SHP77 (cell line): ENCODE data around the gene NEUROD2.
"Not testable (repeated sequence)": the region's sequence is repeated elsewhere in the genome, so short reads cannot be mapped to it uniquely, and the experiment has no call there.

Experiments used
- DNase-seq, 2 experiments: peaks; one replicate each; lab custom pipeline; 2025; lab: John Stamatoyannopoulos, UW

Gene NEUROD2

DNA sequence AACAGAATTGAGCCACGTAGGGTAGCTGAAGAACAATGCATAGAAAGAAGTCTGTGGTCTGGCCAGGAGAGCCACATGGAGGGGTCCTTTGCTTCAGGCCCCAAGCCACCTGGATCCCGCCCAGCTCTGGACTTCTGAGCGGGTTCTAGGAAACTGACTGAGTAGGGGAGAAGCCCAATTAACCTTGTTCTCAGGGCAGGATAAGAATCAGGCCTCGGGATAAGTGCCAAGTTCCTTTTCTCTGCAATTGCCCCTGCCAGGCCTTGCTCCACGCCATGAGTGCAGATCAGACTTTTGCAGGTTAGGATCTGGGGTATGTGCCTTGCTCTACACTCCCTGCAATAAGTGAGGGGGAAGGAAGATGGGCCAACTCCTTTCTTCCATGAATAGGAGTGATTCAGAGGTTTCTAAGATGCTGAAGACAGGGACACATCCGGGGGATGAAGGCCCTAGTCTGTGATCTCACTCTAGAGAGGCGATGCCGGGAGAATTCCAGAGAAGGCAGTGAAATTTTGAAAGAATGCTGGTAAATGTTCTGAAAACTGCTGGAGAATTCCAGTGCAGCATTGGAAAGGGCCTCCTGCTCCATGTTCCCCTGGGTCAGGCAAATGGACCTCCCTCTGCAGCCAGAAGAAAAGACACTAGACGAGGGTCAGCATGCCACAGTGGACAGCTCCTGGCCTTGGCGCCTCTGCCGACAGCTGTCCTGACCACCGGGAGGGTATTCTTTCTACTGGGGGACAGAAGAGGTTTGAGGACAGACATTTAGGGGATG lies 5.8 kb downstream of the NEUROD2 start:
- DNase-seq, result no peak

DNA sequence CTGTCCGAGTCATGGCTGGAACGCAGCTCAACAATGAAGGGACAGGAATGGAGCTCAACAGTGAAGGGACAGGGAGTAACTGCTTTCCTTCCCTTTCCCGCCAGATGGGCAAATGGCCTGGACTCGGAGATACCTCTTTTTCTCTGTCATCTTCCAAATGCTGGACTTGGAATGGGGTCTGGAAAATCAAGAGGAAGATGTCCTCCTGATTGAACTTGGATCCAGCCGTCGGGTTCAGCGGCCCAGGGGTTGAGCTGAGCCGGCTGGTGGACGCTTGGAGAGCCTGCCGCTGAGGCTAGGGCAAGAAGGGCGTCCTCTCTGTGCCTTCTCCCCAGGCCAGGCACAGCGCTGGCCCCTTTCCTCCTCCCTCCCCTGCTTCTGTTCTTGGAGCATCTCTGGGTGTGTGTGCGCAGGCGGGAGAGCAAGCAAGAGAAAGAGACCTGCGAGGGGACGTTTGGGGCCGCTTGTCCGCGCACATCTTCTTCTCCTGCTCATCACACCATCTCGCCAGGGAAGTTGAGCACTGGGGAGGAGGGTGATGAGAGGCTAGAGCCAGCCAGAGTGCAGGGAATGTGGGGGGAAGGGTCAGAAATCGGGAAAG lies 6.6 kb downstream of the NEUROD2 start:
- no peak for DNase-seq

DNA sequence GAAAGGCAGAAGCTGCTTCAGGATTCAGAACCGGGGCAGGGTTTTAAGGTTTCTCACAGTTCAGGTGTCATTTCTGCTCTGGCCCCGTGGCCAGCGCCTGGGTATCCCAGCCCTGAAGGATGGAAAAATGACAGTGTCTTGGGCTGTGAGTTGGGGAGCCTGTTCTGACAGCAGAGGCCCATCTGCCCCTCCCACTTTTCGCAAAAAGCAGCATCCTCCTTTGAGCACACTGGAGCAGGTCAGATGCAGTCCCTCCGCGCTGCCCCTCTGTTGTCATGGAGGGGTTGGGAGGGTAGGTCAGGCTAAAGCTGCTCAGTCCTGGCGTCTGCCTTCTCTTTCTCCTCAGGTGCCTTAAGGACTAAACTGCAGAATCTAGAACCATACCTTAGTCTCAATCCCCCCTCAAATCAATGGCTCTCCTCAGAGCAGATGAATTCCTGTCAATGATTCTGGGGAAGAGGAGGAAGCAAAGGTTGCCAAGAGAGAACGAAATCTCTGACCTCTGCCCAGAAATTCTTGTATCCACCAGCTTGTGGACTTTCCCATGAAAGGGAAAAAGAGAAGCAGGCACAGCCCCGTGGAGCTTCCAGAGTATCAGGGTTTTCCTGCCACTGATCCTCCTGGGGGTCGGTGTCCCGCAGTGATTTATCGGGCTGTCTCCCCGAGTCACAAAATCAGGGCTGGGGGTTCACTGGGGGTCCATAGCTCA lies 7.3 kb downstream of the NEUROD2 start:
- DNase-seq, result no peak

DNA sequence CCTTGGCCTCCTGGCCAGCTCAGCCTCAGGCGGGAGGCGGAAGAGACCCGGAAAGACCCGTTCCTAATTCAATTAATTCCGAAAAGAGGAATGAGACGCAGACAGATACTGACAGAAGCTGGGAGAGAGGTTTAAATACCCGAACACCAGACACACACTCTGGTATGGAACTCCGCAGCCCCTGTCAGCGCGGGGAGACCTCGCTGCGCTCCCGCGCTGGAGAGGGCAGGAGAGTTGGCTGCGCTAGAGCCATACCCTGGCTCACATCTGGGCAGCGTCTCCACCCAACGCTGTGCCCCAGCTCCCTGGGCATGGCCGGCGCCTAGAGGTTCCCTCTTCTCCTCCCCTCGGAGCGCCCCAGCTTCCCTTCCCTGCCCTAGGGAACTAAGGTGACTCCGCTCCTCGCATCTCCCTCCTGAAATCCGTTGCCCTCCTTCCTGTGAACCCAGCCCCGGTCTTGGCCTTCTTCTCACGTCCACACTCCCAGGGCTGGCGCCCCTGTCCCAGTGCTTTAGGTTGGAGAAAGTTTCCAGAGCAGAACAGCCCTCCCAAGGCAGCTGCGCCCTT lies 8.0 kb downstream of the NEUROD2 start:
- DNase-seq, result no peak

DNA sequence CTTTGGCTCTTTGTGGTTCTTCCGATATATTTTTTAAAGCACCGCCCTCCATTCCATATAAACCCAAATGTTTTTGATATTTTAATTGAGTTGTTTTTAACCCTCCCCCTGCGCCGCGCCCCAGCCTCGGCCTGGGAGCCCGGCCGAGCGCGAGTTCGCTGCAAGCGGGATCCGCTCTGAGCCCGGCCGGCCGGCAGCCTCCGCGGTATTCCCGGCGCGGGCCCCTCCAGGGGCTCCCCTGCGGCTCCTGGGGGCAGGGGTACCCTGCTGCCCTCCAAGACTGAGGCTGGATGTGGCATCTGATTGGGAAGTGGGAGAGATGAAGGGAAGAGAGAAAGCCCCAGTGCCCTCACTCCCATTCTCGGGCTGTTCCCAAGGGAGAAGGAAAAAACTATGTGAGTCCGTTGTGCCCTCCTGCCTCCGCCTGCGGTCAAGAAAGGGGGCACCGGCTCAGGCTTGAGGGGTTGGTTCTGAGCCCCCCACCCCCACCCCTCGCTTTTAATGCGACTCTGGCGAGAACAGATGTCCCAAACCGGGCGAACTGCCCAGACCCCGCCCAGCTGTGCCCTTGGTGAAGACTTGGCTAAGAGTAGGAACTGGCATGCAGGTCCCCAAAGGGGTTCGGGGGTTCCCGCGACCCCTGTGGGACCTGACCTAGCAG lies 8.6 kb downstream of the NEUROD2 start:
- no peak for DNase-seq

DNA sequence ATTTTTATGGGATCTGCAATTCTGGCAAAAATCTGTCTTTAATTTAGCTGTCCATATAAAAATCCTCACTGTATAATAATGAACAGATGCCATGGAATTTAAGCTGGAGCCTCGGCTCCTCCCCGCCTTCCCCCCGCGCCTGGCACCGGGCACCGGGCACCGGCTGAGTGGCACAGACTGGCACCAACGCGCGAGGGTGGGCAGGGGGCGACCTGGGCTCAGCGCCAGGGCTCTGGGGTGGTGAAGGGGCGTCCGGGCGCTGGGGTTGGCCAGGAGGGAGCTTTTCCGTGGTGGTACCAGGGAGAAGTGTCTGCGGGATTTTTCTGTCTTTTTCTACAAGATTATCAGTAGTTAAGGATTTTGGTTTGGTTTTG lies 9.1 kb downstream of the NEUROD2 start:
- DNase-seq, result no peak

DNA sequence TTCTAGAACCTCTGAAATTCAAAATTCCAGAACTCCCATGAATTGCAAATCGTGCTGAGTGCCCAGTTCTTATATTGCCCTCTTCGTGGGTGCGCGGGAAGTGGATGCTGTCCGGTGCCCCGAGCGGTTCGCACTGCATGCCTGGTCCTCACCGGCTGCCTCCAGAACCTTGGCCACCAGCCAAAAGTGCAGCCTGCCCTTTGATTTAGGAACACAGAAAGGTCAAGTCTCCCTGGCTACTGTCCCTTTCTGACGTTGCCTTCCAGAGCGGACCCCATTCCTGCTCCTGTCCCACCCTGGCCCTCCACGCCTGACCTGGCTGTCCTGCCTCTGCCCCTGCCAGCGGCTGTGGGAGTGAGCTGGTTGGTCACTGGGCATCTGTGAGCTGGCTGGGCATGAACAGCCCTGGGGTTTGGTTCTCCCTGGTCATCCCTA lies 9.7 kb downstream of the NEUROD2 start:
- DNase-seq, result no peak

DNA sequence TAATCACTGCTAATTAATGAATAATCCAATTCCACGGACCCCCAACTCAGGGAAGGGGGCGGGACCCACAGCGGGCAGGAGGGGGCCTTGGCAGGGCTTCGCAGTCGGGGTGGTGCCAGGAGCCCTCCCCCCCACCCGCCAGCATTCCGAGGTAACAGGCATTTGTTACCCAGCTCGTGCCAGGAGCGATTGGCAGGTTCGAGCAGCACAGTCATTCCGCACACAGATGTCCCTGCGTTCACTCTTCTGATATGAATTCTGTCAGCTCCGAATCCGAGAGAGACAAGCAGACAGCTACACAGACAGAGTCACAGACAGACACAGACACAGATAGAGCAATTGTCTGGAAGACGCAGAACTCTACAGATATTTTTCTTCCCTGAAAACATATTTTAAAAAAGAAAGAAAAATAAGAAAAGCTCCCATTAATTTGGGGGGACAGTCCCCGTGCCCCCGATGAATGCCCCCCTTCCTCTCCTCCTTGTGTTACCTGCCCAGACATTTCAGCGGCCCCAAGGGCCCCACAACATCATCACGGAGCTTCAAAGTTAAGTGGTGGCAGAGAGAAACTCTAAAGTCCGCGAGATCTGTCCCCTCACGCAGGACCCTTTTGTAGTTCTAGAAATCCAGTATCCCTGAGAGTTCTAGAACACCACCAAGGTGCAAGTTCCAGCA lies 10.2 kb downstream of the NEUROD2 start:
- DNase-seq, result no peak

DNA sequence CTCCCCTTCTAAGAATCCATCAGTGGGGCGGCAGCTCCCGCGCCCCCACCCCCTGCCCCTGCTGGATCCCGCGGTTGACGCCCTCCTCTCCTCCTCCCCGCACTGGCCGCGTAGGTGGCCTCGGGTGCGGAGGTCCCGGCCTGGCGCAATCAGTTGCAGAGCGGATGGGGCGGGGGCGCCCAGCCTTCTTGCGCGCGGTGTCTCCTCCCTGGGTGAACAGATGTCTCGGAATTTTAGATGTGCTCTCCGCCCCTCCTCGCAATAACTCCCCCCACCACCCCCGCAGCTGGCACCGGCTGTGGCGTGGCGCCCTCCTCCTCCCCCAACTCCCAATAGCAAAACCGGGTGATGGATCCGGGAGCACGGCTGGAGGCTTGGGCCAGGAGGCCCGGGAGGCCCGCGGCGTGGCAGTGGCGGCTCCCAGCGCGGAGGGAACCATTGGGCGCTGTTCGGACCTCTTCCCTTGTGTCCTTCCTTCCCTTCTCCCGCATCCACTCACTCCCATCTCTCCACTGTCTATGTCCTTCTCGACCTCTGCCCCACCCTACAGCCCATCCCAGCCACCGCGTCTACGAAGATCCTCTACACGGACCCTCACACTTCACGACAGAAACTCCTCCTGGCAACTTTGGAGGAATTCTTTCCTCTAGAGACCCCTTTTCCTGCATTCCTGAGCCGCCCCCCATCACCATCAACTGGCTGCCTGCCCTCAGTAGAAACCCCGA lies 11.0 kb downstream of the NEUROD2 start:
- DNase-seq, result no peak

DNA sequence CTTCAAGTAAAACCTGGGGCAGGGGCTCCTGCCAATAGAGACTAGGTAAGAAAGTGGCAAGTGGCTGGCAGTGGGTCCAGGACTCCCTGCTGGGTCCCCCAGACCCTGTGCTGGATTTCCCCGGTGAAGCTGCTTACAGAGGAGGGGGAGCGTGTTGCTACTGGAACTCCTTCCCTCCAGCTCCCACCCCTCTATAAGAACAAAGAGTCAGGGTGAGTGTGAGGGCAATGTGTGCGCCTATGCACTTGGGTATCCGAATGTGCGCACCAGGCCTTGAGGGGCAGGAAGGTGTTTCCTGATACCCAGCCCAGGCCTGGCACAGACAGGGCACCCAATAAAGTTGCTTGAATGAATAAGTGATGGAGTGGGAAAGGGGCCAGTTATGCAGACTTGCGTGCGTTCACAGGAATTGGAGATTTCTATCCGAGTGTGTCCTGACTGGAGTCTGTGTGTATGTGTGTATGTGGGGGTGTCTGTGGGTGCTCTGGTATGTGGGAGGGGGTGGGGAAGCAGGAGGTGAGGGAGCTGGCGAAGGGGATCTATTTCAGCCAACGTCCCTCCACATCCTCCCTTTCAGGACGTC lies 11.7 kb downstream of the NEUROD2 start:
- DNase-seq, result no peak

DNA sequence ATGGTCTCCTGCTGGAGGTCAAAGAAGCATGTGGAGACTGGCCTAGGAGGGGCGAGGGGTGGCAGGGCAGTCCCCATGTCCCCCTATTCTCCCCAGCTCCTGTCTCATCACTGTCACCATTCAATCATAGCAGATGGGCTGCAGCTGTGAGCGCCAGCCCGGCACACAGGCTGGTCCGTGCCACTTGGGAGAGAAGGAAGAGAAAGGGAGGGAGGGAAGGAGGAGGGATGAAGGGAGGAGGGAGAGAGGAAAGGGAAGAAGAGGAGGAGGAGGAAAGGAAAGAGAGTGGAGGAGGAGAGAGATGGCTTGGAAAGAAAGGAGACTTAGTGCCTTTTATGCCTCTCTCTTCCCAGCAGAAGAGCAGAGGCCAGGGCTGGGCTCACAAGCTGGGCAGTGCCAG lies 12.4 kb downstream of the NEUROD2 start:
- no peak for DNase-seq

DNA sequence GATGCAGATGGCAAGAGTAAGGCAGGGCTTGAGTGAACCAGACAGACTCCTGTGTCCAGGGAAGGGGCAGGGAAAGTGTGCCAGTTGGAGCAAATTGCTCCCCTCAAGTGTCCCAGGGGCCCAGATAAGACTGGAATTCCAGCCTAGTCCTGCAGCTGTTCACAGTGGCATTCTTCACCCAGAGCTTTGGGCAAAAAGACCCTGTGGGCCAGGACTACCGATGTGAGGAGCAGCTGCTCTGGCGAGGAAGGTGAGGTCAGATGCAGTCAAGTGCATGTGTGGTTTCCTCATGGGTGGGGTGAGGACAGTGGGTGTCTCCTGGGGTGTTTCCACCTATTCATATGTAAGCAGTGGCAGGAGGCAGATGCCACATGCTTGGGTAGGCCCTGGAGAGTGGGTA lies 14.3 kb downstream of the NEUROD2 start:
- DNase-seq, result no peak

DNA sequence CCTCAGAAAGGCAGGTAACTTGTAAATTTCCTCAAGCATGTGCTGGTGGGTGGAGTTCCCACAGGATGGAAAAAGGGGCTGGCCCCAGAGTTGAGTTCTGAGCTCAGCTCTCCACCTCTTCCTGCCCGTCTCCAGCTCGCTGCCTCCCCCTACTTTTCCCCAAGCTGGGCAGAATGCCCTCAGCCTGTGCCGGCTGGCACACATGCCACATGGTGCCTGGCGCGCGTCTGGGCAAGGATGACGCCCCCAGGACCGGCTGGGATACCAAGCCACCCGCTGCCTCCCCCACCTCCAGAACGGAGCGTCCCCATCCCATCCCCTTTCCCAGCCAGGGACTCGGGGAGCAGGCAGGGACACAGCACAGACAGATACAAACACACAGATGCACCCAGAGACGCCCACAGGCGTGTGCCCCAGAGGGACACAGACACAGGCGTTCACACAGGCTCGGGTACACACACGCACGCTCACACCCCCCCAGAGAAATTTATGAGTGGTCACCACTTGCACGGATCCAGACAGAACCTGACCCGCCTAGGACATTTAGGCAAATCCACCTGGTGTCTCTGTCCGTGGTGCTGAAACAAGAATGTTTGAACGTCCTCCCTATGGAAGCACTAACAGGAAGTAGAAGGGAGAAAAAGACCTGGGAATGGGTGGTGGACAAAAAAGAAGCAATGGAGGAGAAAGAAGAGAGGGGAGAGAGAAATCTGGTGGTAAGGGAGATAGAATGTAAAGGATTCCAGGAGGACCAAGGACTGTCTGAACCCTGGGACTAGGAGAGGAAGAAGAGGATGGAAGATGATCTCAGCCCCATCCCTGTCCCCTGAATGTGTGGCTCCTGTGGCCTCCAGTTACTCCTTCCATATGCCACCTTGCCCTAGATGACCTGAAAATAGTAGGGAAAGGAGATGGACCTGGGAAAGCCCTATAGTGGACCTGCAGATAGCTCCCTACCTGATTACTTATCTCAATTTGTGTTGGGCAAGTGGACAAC lies 15.5 kb downstream of the NEUROD2 start:
- DNase-seq, result no peak

DNA sequence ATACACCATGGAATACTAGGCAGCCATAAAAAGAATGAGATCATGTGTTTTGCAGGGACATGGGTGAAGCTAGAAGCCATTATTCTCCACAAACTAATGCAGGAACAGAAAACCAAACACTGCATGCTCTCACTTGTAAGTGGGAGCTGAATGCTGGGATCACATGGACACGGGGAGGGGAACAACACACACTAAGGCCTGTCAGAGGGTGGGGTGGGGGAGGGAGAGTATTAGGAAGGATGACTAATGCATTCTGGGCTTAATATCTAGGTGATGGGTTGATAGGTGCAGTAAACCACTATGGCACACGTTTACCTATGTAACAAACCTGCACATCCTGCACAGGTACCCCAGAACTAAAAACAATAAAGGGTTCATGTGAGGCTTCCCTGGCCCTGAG lies 17.5 kb downstream of the NEUROD2 start:
- not testable (repeated sequence) for DNase-seq

DNA sequence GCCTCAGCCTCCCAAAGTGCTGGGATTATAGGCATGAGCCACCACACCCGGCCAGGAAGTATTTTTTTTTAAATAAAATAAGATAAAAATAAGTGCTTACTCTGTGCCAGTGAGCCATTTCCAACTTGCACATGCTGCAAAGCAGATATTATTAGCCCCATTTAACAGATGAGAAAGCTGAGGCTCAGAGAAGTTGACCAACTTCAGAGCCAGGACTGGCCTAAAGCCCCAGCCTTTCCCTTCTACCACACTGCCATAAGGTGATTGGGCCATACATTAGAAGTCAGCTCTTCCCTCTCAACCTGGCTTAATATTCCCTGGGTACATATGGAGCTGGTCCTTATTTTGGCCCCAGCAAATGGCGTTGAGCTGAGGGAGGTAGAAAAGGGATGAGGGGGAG lies 25.1 kb downstream of the NEUROD2 start:
- no peak for DNase-seq

DNA sequence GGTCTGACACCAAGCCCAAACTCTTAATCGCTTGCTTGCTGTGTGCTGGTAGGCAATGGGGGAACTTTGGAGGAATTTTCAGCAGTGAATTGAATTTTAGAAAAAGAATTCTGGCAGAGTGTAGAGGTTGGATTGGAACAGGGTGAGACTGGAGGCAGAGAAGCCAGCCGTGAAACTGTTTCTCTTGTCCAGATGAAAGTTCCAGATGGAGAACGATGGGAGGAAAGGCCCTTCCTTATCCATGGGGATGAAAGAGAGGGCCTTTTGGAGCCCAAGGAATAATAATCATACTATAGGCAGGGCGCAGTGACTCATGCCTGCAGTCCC lies 26.0 kb downstream of the NEUROD2 start:
- no peak for DNase-seq

DNA sequence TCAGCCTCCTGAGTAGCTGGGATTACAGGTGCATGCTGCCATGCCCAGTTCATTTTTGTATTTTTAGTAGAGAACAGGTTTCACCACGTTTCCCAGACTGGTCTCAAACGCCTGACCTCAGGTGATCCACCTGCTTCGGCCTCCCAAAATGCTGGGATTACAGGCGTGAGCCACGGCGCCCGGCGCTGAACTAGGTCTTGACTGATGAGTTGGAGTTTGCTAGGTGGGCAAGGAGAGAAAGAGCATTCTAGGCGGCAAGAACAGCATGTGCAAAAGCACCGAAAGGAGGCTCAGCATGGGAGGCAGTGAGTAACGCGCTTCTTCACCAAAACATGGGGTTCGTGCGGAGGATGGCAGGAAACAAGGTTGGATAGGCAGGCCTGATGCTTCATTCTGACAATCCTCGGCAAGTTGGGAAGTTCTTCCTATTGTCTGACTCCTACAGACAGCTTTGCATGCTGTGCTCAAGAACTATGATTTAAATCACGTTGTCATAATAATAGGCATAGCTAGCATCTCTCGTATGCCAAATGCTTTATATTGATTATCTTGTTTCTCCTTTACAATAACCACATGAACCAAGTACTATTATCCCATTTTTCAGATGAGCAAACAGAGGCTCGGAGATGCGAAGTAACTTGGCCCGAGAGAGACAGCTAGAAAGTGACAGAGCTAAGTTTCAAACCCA lies 26.5 kb downstream of the NEUROD2 start:
- DNase-seq, result no peak

DNA sequence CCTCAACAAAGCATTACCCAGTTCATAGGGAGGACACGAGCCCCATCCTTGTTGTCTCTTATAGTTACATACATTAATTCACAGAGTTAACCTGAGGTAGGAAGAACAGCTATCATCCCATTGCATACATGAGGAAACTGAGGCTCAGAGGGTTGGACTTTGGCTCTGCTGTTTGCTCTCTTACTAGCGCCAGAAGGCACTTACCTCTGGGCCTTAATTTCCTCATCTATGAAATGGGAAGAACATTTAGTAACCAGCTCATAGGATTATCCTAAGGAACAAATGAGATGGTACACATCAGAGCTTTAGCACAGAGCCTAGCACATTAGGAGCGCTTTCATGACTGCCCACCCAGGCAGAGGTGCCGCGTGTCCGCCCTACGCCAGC lies 27.6 kb downstream of the NEUROD2 start:
- DNase-seq, result no peak
